HG03571 (cell line): ENCODE data around the gene EIF2B5.

Experiments used
- ATAC-seq: cut with Tn5 transposase; IDR thresholded peaks from one replicate; pipeline ENCODE4 v1.9.1; 2021; ENCODE audit not compliant: unreplicated experiment

EIF2B5 gene

DNA sequence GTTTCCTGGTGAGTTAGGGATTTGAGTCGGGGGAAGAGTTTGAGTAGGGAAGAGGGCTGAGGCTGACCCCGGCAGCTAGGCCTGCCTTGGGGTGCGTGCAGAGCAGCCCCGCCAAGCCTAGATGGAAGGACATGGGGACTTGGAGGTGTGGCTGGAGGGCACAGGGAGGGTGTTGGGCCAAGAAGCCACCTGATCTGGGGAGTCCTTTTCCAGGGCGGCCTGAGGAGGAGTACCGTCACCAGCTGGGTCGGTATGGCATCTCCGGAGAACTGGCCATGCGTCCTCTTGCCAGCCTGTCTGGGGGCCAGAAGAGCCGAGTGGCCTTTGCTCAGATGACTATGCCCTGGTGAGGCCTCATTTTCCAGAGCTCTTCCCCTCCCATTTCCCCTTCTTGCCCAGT lies 57.7 kb downstream of the EIF2B5 start:
- no peak for ATAC-seq

- ATAC-seq = no peak
Measured at GRCh38 chr3:184193991-184194539, 58.9 kb downstream of the EIF2B5 start.
